GM11168 (cell line): ENCODE measurements around the gene OR6V1.
"Not testable (repeated sequence)": the region's sequence is repeated elsewhere in the genome, so short reads cannot be mapped to it uniquely, and the experiment has no call there.

Experiments used
- in situ Hi-C: fragments of 300-500 bp; cut with MboI; formaldehyde crosslinking; loops from one replicate; pipeline ENCODE4 v1.12.0; 2022; ENCODE audit warnings: low sequenced_read_pairs; ENCODE audit not compliant: unreplicated experiment

The OR6V1 gene

DNA sequence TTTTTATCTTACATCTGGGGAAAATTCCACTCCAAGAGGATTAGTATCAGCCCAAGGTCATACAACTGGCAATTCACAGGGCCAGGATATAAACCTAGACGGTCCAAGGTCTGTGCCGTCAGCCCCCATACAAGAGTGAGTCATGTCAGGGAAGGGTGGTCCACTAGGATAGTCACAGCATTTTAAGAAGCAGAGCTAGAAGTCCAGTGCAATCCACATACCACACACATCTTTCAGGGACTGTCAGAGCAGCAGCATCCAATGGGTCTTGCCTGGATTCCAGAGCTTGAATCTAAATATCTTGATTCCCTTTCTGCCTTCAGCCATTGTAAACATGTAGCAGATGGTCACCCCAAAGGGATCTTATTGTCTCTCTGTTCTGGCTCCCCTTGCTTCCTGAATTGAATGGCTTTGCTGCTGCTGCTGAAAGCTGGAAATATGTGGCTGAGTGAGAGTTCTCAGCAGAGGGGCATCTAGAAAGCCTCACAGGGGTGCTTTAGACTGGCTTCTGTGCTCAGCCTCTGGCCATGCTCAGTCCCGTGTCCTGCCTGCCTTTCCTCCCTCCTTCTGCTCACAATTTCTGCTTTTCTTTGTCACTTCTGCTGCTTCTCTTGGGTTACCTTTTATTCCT is 9.9 kb upstream of the OR6V1 start:
- in situ Hi-C loops, result no loop called here

DNA sequence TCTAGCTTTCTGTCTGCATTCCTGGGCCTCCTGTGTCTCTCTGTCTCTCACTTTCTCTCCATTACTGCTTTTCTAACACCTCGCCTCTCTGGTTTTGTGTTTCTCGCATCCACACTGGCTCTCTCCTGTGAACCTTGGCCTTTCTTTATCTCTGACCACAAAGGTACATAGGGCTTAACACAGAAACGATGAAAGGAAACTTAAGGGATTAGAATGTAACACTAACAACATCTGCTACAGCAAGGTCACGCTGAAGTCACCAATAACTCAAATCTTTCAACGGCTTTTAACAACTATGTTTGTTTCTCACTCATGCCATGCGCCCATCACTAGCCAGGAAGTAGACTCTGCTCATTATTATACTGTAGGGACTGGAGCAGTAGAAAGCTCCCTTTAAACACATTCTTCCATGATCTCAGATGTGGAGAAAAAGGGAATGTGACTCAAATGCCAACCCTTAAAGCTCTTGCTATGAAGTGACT is 9.3 kb upstream of the OR6V1 start:
- in situ Hi-C loops, result no loop called here

DNA sequence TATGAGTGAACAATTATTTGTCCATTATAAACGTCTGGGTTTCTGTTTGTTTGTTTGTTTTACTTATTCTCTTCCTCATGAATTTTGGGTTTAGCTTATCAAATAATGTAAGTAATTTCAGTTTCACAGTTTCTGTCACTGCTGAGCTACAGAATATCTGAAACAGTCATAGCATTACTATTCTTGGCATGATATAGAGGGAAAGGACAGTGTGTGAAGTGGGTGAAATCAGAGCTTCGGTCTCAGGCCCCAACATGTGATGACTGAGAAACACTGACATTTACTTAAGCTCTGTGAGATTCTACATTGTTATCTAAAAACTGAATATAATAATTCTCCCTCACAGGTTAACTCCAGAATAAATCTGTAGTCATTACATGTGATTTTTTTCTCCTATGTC is 8.8 kb upstream of the OR6V1 start:
- in situ Hi-C loops, result no loop called here

DNA sequence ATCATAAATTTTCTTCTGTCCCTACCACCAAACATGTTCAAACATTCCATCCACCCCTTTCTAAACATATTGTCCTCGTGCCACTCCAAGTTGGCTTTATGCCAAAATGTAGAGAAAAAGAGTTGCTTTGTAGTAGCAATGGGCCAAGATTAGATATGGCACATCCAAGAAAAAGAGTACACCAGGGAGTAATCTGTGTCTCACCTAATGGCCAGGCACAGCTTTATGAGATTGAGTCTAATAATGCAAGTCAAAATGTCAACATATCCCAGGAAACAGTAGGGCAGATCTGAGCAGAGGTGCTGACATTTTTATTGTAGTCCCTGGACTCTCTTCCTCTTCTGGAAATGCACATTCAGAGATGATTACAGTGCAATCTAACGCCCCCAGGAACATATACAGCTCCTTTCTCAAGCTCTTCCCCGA is 5.7 kb upstream of the OR6V1 start:
- in situ Hi-C loops, result no loop called here

DNA sequence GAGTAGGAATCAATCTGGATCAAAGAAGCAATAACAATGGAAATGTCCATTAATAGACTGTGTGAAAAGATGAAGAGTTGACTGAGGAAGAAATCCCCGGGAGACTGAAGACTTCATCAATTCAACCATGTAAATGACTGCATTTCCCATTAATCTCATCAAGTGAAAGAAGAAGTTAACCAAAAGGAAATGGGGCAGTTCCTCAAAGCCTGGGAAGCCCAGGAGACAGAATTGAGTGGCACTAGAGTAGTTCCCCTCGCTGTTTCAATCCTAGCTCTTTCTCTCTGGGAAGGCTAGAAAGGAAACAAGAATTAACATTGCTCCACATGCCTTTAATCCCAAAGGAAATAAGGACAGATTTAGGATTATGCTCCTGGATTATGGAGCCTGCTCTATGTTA is 4.8 kb upstream of the OR6V1 start:
- in situ Hi-C loops, result no loop called here

DNA sequence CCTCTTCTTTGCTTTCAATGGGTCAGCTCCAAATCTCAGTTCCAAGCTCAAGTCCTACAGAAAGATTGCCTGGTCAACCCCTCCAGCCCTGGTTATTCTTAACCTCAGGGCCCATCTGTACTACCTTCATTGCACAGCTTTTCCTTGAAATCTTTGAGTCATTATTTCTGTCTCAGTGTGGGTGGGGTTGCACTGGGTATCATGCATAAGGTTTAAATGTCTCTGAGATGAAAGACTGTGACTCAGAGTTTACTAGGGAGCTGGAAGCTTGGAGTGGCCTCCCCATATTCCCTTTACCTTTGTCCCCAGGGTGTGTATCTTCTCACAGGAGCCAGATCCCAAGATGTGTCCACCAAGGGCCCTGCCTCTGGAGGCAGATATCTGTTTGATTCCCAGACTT is 3.3 kb upstream of the OR6V1 start:
- in situ Hi-C loops, result no loop called here

DNA sequence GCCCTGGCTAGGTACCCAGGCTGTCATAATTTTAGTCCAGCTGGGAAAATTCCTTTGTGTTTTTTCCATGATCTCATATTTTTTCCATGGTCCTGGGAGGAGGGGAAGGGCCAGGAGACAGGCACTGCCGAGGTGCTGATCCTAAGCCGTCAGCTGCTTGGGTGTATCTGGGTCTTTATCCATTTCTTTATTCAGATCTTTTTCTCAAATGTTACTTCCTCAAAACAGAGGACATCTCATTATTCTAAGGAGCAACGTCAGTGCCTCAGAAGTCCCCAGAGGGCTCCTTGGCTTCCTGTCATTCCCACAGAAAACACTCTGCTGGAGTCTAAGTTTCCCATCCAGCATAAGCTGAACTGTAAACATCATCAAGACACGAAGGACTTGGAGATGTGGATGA is 2.8 kb upstream of the OR6V1 start:
- in situ Hi-C loops, result no loop called here

DNA sequence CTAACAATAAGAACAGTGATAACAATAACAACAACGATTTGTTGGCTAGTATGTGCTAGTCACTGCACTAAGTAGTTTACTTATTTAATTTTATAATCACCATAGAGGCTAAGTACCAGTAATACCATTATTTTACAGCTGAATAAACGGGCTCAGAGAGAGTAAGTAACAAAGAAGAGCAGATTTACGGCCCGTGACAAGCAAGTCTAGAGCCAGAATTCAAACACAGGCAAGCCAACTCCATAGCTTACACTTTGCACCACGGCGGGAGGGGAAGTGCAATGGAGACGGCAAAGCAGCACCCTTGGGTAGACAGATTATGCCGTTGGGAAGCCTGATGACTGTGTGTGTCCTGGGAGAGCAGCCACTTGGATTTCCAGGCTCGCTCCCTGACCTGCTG is 1.2 kb upstream of the OR6V1 start:
- in situ Hi-C loops, result no loop called here

DNA sequence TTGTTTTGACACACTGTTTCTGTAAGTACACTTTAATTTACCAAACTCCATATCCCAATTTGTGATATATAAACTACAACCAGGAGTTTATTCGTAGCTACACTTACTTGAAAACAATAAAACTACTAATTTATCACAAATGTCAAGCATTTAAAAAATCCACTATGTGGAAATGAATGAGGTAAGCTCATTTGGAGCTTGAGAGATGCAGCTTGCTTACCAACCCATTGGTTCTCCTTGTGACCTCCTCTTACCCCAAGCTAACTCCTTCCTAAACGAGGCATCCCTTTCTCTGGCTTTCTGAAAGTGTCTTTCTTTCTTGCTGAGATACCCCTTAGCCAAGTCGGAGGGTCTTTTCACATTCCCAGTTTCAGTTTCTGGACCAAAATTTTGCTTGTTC is 2.5 kb downstream of the OR6V1 start:
- in situ Hi-C loops, result no loop called here

DNA sequence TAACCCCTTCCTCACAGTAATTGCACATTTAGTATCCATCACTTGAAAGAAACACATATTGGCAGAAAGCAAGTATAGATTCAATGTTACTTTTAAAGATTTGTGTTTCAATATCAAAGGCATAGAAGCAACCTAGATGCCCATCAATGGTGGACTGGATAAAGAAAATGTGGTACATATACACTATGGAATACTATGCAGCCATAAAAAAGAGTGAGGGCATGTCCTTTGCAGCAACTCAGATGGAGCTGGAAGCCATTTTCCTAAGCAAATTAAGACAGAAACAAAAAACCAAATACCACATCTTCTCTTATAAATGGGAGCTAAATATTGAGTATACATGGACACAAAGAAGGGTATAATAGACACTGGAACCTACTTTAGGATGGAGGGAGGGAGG is 3.6 kb downstream of the OR6V1 start:
- in situ Hi-C loops, result no loop called here

DNA sequence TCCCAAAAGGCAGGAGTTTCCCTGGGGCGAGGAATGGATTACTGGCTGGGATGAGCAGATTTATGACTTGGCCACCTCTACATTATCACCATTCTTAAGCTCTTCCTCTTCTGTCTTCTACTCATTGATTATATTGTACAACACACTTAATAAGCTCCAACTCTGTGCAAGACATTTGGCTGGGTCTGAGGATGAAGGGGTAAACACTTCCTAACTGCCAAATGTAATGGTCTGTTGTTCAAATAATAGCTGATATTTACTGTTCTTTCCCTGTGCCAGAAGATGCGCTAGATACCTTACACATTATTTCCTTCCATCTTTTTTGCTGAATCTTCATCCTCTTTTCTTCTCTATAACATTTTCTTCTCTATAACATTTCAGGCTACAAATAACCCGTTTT is 11.6 kb downstream of the OR6V1 start:
- in situ Hi-C loops, result no loop called here

DNA sequence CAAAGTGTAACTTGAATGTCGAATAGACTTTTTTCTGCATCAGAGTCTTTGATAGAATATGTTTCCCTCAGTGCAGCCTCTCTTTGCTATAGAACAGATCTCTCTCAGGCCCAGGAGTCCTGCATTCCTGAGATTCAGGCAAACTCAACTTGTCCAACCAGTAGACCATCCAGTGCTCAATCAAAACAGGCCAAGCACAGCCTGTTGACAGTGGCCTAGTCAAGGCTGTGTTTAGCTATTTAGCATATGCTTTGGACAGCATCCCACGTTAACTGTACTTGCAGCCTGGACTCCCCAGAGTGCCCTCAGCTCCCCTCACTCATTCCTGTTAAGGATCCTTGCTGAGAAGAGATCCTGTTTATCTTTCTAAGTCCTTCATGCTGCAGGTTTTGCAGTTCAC is 16.3 kb downstream of the OR6V1 start:
- in situ Hi-C loops, result no loop called here

DNA sequence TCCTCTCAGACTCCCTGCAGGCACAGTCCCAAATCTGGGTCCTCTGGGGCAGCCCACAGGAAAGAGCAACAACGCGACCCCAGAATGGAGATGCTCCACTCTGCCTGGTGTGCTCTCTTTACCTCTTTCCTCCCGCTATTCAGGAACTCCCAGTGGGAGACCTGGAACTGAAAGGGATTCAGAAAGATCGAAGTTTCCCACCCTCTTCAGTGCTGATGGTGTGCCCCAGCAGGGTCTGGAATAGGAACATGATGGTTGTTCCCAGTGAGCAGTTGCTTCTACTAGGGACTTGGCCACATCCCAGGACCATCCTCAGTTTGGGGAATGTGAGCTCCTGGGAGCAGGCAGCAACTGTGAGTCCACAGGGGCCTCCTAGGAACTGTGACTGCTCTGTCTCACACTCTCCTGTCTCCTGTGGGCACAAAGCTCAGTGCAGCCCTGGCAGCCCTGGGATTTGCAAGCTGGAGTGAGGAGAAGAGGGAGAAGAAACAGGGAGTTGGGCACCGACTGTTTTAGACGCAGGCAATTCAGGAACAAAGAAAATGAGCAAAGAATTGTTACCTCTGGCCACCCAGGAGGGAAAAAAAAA is 17.9 kb downstream of the OR6V1 start:
- in situ Hi-C loops, result no loop called here

DNA sequence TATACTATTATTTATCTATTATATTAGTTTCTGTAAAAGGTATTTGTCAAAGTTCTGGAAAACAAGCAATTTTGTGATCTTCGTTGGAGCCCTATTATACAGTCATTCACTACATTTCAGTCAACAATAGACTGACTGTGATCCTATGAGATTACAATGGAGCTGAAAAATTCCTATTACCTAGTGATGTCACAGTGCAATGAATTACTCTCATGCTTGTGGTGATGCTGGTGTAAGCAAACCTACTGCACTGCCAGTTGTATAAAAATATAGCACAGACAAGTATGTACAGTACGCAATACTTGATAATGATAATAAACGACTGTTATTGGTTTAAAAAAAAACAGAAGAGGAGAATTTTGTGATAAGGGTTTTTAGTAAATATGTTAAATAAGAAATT is 21.4 kb downstream of the OR6V1 start:
- in situ Hi-C loops, result no loop called here

DNA sequence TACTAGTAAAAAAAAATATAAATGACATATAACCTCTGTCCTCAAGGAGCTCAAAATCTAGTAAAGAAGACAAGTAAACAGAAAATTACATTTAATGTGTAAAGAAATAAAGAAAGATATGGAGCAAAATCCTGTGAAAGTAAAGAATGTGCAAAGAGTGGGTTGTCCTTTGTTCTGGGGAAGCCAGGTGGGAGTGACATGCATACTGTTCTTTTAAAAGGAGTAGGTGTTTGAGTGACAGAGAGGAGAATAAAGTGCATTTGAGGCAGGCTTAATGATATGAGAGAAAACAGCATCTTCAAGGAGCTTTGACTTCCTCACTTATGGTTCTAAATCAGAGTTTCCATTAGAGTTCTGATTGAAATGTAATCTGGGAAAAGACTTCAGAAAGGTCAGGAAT is 22.0 kb downstream of the OR6V1 start:
- in situ Hi-C loops, result no loop called here

DNA sequence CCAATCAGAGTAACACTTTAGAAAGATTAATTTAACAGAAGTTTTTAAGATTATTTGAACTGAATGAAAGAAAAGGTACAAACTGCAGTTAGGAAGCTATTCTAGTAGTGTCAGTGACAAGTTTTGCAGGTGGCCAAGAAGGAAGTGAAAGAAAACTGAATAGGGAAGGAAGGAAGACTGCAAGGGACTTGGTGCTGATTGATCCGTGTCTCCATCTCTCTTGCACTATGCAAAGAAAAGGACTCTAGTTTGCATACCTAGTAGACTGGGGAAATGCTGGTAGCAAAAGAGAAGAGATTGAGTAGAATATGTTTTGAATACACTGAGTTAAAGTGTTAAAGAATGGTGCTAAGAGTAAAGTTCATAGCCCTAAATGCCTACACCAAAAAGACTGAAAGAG is 33.0 kb downstream of the OR6V1 start:
- in situ Hi-C loops, result no loop called here

DNA sequence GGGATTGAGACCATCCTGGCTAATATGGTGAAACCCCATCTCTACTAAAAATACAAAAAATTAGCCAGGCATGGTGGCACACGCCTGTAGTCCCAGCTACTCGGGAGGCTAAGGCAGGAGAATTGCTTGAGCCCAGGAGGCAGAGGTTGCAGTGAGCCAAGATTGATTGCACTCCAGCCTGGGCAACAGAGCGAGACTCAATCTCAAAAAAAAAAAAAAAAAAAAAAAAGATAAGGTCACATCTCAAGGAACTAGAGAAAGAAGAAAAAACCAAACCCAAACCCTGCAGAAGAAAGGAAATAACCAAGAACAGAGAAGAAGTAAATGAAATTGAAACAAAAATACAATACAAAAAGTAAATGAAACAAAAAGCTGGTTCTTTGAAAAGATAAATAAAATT is 33.5 kb downstream of the OR6V1 start:
- in situ Hi-C loops, result not testable (repeated sequence)

DNA sequence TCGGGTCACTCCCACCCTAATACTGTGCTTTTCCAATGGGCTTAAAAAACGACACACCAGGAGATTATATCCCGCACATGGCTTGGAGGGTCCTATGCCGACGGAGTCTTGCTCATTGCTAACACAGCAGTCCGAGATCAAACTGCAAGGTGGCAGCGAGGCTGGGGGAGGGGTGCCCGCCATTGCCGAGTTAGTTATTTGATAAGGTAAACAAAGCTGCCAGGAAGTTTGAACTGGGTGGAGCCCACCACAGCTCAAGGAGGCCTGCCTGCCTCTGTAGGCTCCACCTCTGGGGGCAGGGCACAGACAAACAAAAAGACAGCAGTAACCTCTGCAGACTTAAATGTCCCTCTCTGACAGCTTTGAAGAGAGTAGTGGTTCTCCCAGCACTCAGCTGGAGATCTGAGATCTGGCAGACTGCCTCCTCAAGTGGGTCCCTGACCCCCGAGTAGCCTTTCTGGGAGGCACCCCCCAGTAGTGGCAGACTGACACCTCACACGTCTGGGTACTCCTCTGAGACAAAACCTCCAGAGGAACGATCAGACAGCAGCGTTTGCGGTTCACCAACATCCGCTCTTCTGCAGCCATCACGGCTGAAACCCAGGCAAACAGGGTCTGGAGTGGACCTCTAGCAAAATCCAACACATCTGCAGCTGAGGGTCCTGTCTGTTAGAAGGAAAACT is 36.5 kb downstream of the OR6V1 start:
- in situ Hi-C loops, result not testable (repeated sequence)

DNA sequence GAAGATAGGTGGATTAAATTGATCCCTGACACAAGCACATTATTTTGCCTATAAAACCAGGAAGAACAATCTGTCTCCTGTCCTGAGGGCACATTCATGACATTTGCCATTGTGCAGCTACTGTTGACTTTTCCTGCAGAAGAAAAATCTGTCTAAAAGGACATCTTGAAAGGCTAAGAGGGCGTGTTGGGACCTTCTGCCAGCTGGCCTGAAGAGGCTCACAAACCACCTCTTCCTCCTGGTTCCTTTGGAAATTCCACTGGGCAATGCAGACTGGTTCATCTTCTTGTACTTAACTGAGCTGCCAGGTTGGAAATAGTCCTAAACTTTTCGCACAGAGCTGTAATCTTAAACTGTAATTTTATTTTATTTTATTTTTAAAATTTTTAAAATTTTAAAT is 44.0 kb downstream of the OR6V1 start:
- in situ Hi-C loops, result no loop called here

DNA sequence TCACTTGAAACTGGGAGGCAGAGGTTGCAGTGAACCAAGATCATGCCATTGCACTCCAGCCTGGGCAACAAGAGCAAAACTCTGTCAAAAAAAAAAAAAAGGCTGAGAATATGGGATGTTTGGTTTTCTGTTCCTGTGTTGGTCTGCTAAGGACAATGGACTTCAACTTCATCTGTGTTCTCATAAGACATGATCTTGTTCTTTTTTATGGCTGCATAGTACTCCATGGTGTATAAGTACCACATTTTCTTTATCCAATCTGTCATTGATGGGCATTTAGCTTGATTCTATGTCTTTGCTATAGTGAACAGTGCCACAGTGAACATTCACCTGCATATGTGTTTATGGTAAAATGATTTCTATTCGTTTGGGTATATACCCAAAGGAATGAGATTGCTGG is 47.4 kb downstream of the OR6V1 start:
- in situ Hi-C loops, result not testable (repeated sequence)
